Caco-2 (cell line): ENCODE measurements around the gene ASAP2. TPM values are rescaled to one million over a fixed set of nuclear protein-coding genes. Genes with fewer than 3 reads are reported as not detected.

ENCODE experiments used
- BruUV-seq: library from RNA; stranded (reverse); fragments of 400-500 nt; replicated peaks from 2 replicates; lab custom pipeline; 2021; lab: Mats Ljungman, UMichigan
- CTCF ChIA-PET: fragments of 300-600 bp; sonication (Branson Sonifier 250); formaldehyde crosslinking; loops from one replicate; lab custom pipeline; 2022; ENCODE audit warnings: antibody characterized with exemption; lab: Charles Lee
- POLR2A ChIA-PET: fragments of 300-600 bp; sonication (Branson Sonifier 250); formaldehyde crosslinking; loops from one replicate; lab custom pipeline; 2022; ENCODE audit warnings: antibody characterized with exemption; lab: Charles Lee
- DNase-seq, 2 experiments: peaks; one replicate each; pipeline versions ENCODE4 v3.0.0 to v3.0.0-alpha.2; 2020 to 2022
- H3K27me3 ChIP-seq: replicated peaks from 2 replicates; pipeline ENCODE4 v1.6.0; 2011; ENCODE audit warnings: low read length; ENCODE audit not compliant: control insufficient read depth, insufficient read depth
- H3K36me3 ChIP-seq: 2 replicates; pipeline ENCODE4 v1.5.1; 2011; ENCODE audit warnings: low read length; ENCODE audit not compliant: control insufficient read depth, insufficient read depth
- H3K4me1 ChIP-seq: fragments of 250-450 bp; sonication (Bioruptor Pico); 2 replicates; pipeline ENCODE4 v1.5.1; 2020; ENCODE audit warnings: mild to moderate bottlenecking
- H3K4me3 ChIP-seq: 2 replicates; pipeline ENCODE4 v1.5.1; 2011; ENCODE audit warnings: low read depth, mild to moderate bottlenecking, control low read depth, low read length
- H3K9me3 ChIP-seq: fragments of 250-450 bp; sonication (Bioruptor Pico); 2 replicates; pipeline ENCODE4 v1.5.1; 2020; ENCODE audit warnings: mild to moderate bottlenecking, moderate library complexity
- H3K27ac Mint-ChIP-seq: one replicate; pipeline ENCODE4 v1.8.0; 2022; ENCODE audit warnings: mixed read lengths; ENCODE audit not compliant: unreplicated experiment
- H3K27me3 Mint-ChIP-seq: one replicate; pipeline ENCODE4 v1.8.0; 2022; ENCODE audit warnings: mixed read lengths; ENCODE audit not compliant: insufficient read depth, unreplicated experiment
- H3K36me3 Mint-ChIP-seq: one replicate; pipeline ENCODE4 v1.8.0; 2022; ENCODE audit warnings: mild to moderate bottlenecking, mixed read lengths; ENCODE audit not compliant: insufficient read depth, unreplicated experiment
- H3K4me1 Mint-ChIP-seq: one replicate; pipeline ENCODE4 v1.8.0; 2022; ENCODE audit warnings: low read depth, mixed read lengths; ENCODE audit not compliant: unreplicated experiment
- H3K4me3 Mint-ChIP-seq: one replicate; pipeline ENCODE4 v1.8.0; 2022; ENCODE audit warnings: mild to moderate bottlenecking, moderate library complexity, mixed read lengths; ENCODE audit not compliant: unreplicated experiment
- H3K9me3 Mint-ChIP-seq: one replicate; pipeline ENCODE4 v1.8.0; 2022; ENCODE audit warnings: mixed read lengths; ENCODE audit not compliant: unreplicated experiment
- CTCF ChIP-seq, 2 experiments: fragments of 200-600 bp in 1 of 2; IDR thresholded peaks; 1 replicate in 1 of 2; 2 replicates in 1 of 2; pipeline versions ENCODE4 v1.5.1 to v1.8.0; 2011 to 2022; ENCODE audit warnings: antibody characterized with exemption in 1 of 2, control low read depth in 1 of 2, inconsistent platforms in 1 of 2, low read depth in 1 of 2, low read length in 1 of 2, mild to moderate bottlenecking in 1 of 2, moderate library complexity in 1 of 2; ENCODE audit not compliant: insufficient read depth in 1 of 2, severe bottlenecking in 1 of 2, unreplicated experiment in 1 of 2
- intact Hi-C: fragments of 100-400 bp; cut with micrococcal nuclease; formaldehyde crosslinking; loops from one replicate; pipeline ENCODE4 v1.10.0; 2022; ENCODE audit not compliant: unreplicated experiment
- total RNA-seq: library from RNA; stranded (reverse); gene quantifications from 2 replicates; pipeline ENCODE4 v1.2.3, GENCODE V29; 2022

Gene ASAP2
- total RNA-seq, 1 experiment from 2014 or later: 25.6 TPM

GRCh38 chr2:9390991-9391390 is 184.4 kb downstream of the ASAP2 start:
- Mint-ChIP-seq H3K4me1 (no peaks in the 10 kb centered on the region), H3K27me3 (no peaks in the 10 kb centered on the region), H3K9me3 (no peaks in the 10 kb centered on the region), H3K4me3 (no peak overlapping the region), H3K27ac (no peak overlapping the region), H3K36me3 (peaks cover 26% of the 10 kb centered on the region)
- POLR2A ChIA-PET: interaction anchor here (0.6 kb wide), 1 partner anchor 64 kb away, joined by 3 read pairs; no protein-coding TSS in a partner anchor
- Histone ChIP-seq H3K4me3 (no peak overlapping the region), H3K36me3 (peaks cover 3% of the 10 kb centered on the region; the same call in 1 of the 2 replicates), H3K4me1 (no peaks in the 10 kb centered on the region), H3K27me3 (no peaks in the 10 kb centered on the region), H3K9me3 (no peaks in the 10 kb centered on the region)
- DNase-seq: no peak
- no TSS peak for BruUV-seq
- TF ChIP-seq CTCF (IDR thresholded peaks at IDR 0.05; ENCODE audit: insufficient read depth in 1 of 2, low read depth in 1 of 2, low read length in 1 of 2, severe bottlenecking in 1 of 2, unreplicated experiment in 1 of 2): no peak
- CTCF ChIA-PET: no interaction called here
- intact Hi-C loops: no loop called here

GRCh38 chr2:9391961-9392720 is 185.5 kb downstream of the ASAP2 start:
- intact Hi-C loops: no loop called here
- H3K27ac Mint-ChIP-seq: no peak overlapping the region
- ChIA-PET CTCF (no interaction called here), POLR2A (no interaction called here)
- no peaks in the 10 kb centered on the region for H3K4me1 Mint-ChIP-seq
- no peak for DNase-seq
- no peak overlapping the region for H3K4me3 Mint-ChIP-seq
- no TSS peak for BruUV-seq
- H3K27me3 ChIP-seq: no peaks in the 10 kb centered on the region
- H3K36me3 ChIP-seq: peaks cover 3% of the 10 kb centered on the region; the same call in 1 of the 2 replicates
- no peaks in the 10 kb centered on the region for H3K9me3 Mint-ChIP-seq
- no peak overlapping the region for H3K4me3 ChIP-seq
- no peak for TF ChIP-seq CTCF (IDR thresholded peaks at IDR 0.05; ENCODE audit: insufficient read depth in 1 of 2, low read depth in 1 of 2, low read length in 1 of 2, severe bottlenecking in 1 of 2, unreplicated experiment in 1 of 2)
- peaks cover 26% of the 10 kb centered on the region for H3K36me3 Mint-ChIP-seq
- H3K4me1 ChIP-seq: no peaks in the 10 kb centered on the region
- no peaks in the 10 kb centered on the region for H3K9me3 ChIP-seq
- no peaks in the 10 kb centered on the region for H3K27me3 Mint-ChIP-seq

GRCh38 chr2:9392898-9393765 is 186.5 kb downstream of the ASAP2 start:
- CTCF ChIA-PET: no interaction called here
- Mint-ChIP-seq H3K4me3 (no peak overlapping the region), H3K27me3 (no peaks in the 10 kb centered on the region), H3K36me3 (peaks cover 26% of the 10 kb centered on the region), H3K4me1 (no peaks in the 10 kb centered on the region), H3K9me3 (no peaks in the 10 kb centered on the region), H3K27ac (no peak overlapping the region)
- intact Hi-C loops: no loop called here
- POLR2A ChIA-PET: no interaction called here
- Histone ChIP-seq H3K36me3 (no peaks in the 10 kb centered on the region; the same call in 1 of the 2 replicates), H3K4me3 (no peak overlapping the region), H3K4me1 (no peaks in the 10 kb centered on the region), H3K9me3 (no peaks in the 10 kb centered on the region), H3K27me3 (no peaks in the 10 kb centered on the region)
- peak in 1 of 2 experiments; percentile 23 for DNase-seq
- no peak for TF ChIP-seq CTCF (IDR thresholded peaks at IDR 0.05; ENCODE audit: insufficient read depth in 1 of 2, low read depth in 1 of 2, low read length in 1 of 2, severe bottlenecking in 1 of 2, unreplicated experiment in 1 of 2)
- no TSS peak for BruUV-seq
